CD14-positive monocyte (primary cell): ENCODE measurements around the gene MAPK4. TPM values are rescaled to one million over a fixed set of nuclear protein-coding genes. Genes with fewer than 3 reads are reported as not detected.

Experiments used
- DNase-seq, 3 donors: peaks; one replicate each; pipeline ENCODE4 v3.0.0-alpha.2; 2011 to 2022
- H2AFZ ChIP-seq: 2 replicates; pipeline ENCODE4 v1.6.0; 2012; ENCODE audit warnings: mild to moderate bottlenecking, low read depth, low read length, inconsistent platforms; ENCODE audit not compliant: insufficient read depth, poor library complexity, severe bottlenecking
- H3K27ac ChIP-seq, 2 donors: 1 replicate in 1 of 2; 2 replicates in 1 of 2; pipeline ENCODE4 v1.5.1; 2012 to 2013; ENCODE audit warnings: low read length in 2 of 2, control low read depth in 1 of 2, inconsistent platforms in 1 of 2, low read depth in 1 of 2, mild to moderate bottlenecking in 1 of 2
- H3K27me3 ChIP-seq, 2 donors: one replicate each; pipeline versions ENCODE4 v1.6.0 to v1.6.1; 2011 to 2013; ENCODE audit warnings: low read length in 2 of 2; ENCODE audit not compliant: control insufficient read depth in 2 of 2, insufficient read depth in 2 of 2
- H3K36me3 ChIP-seq, 2 donors: replicated peaks in 1 of 2; 1 replicate in 1 of 2; 2 replicates in 1 of 2; pipeline versions ENCODE4 v1.5.1 to v1.6.1; 2012 to 2013; ENCODE audit warnings: low read length in 2 of 2, control low read depth in 1 of 2, inconsistent platforms in 1 of 2, mild to moderate bottlenecking in 1 of 2; ENCODE audit not compliant: insufficient read depth in 2 of 2, control insufficient read depth in 1 of 2
- H3K4me1 ChIP-seq, 2 donors: 1 replicate in 1 of 2; 2 replicates in 1 of 2; pipeline versions ENCODE4 v1.5.1 to v1.6.1; 2012 to 2013; ENCODE audit warnings: low read length in 2 of 2, control low read depth in 1 of 2, inconsistent platforms in 1 of 2, mild to moderate bottlenecking in 1 of 2, moderate library complexity in 1 of 2; ENCODE audit not compliant: insufficient read depth in 2 of 2, control insufficient read depth in 1 of 2
- H3K4me2 ChIP-seq: replicated peaks from 2 replicates; pipeline ENCODE3; 2012; ENCODE audit warnings: low read length, moderate library complexity, mild to moderate bottlenecking; ENCODE audit not compliant: poor library complexity, severe bottlenecking; ENCODE audit errors: extremely low read depth
- H3K4me3 ChIP-seq, 3 experiments: fragments of 200-600 bp in 1 of 3; sonication (generic) in 1 of 3; replicated peaks in 1 of 3; 1 replicate in 2 of 3; 2 replicates in 1 of 3; pipeline ENCODE4 v1.5.1; 2011 to 2013; ENCODE audit warnings: low read length in 3 of 3, mild to moderate bottlenecking in 3 of 3, control low read depth in 2 of 3, low read depth in 2 of 3, inconsistent platforms in 1 of 3, moderate library complexity in 1 of 3
- H3K79me2 ChIP-seq: 2 replicates; pipeline ENCODE4 v1.6.0; 2012; ENCODE audit warnings: mild to moderate bottlenecking, control low read depth, inconsistent platforms, low read length, moderate library complexity; ENCODE audit not compliant: insufficient read depth
- H3K9ac ChIP-seq: 2 replicates; pipeline ENCODE4 v1.6.0; 2017; ENCODE audit warnings: low read length, mild to moderate bottlenecking; ENCODE audit not compliant: insufficient read depth, poor library complexity, severe bottlenecking
- H3K9me3 ChIP-seq, 2 donors: replicated peaks in 1 of 2; 1 replicate in 1 of 2; 2 replicates in 1 of 2; pipeline versions ENCODE4 v1.5.1 to v1.6.1; 2012 to 2013; ENCODE audit warnings: low read length in 2 of 2, control low read depth in 1 of 2; ENCODE audit not compliant: control insufficient read depth in 1 of 2, insufficient read depth in 1 of 2
- H4K20me1 ChIP-seq: 2 replicates; pipeline ENCODE4 v1.6.0; 2012; ENCODE audit warnings: mild to moderate bottlenecking, low read length, control low read depth, moderate library complexity; ENCODE audit not compliant: insufficient read depth
- H3K27ac Mint-ChIP-seq, 7 donors: one replicate each; pipeline ENCODE4 v1.8.0; 2020; ENCODE audit warnings: mild to moderate bottlenecking in 7 of 7, mixed read lengths in 7 of 7, moderate library complexity in 6 of 7, inconsistent platforms in 2 of 7
- H3K27me3 Mint-ChIP-seq, 3 donors: one replicate each; pipeline ENCODE4 v1.8.0; 2021 to 2022; ENCODE audit warnings: low read depth in 3 of 3, mild to moderate bottlenecking in 3 of 3, mixed read lengths in 3 of 3, moderate library complexity in 3 of 3, inconsistent platforms in 1 of 3
- H3K36me3 Mint-ChIP-seq, 2 donors: one replicate each; pipeline ENCODE4 v1.8.0; 2020; ENCODE audit warnings: mixed read lengths in 2 of 2, inconsistent platforms in 1 of 2, mild to moderate bottlenecking in 1 of 2
- H3K4me1 Mint-ChIP-seq: one replicate; pipeline ENCODE4 v1.8.0; 2020; ENCODE audit warnings: mild to moderate bottlenecking, mixed read lengths
- H3K4me3 Mint-ChIP-seq, 2 donors: one replicate each; pipeline ENCODE4 v1.8.0; 2020; ENCODE audit warnings: mild to moderate bottlenecking in 2 of 2, mixed read lengths in 2 of 2, moderate library complexity in 1 of 2
- H3K9me3 Mint-ChIP-seq, 7 donors: one replicate each; pipeline ENCODE4 v1.8.0; 2020 to 2022; ENCODE audit warnings: mixed read lengths in 7 of 7, mild to moderate bottlenecking in 6 of 7, moderate library complexity in 6 of 7, inconsistent platforms in 2 of 7
- WGBS: methylation state at CpG from one replicate; pipeline ENCODE4 v1.1.5; 2013; ENCODE audit warnings: missing lambda C conversion rate; ENCODE audit not compliant: insufficient coverage; 5-methylcytosine and 5-hydroxymethylcytosine counted together
- intact Hi-C, 2 donors: fragments of 100-400 bp; cut with micrococcal nuclease; formaldehyde crosslinking; loops; one replicate each; pipeline versions ENCODE4 v1.15.0 to v1.15.1; 2023
- polyA plus RNA-seq, 3 donors: library from polyadenylated mRNA; depleted of rRNA in 1 of 3; unstranded in 2 of 3; stranded (reverse) in 1 of 3; fragments of 300-500 nt in 2 of 3; fragments of >200 nt in 1 of 3; fragmentation: Illumina TruSeq in 2 of 3; gene quantifications; 1 replicate in 2 of 3; 2 replicates in 1 of 3; pipeline ENCODE4 v1.2.3, GENCODE V29; 2012 to 2021
- TF ChIP-seq, protein P1 (sequence below): fragments of 200-600 bp; IDR thresholded peaks from one replicate; pipeline ENCODE4 v1.8.0; 2022; ENCODE audit warnings: antibody characterized with exemption, mild to moderate bottlenecking

The MAPK4 gene
- polyA plus RNA-seq, 3 donors = not detected

DNA sequence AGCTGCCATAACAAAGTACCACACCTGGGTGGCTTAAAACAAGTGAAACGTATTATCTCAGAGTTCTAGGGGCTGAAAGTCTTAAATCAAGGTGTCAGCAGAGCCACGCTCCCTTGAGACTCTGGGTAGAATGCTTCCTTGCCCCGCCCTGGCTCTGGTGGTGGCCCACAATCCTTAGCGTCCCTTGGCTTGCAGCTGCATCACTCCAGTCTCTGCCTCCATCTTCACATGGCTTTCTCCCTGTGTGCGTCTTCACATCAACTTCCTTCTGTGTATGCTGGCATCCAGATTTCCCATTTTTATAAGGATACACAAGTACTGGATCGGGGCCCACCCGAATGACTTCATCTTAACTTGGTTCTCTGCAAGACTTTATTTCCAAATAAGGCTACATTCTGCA is 197.5 kb downstream of the MAPK4 start:
- Mint-ChIP-seq H3K27ac (no peak overlapping the region), H3K27me3 (peaks cover 5 to 12% (median 11%) of the 10 kb centered on the region in 3 donors), H3K36me3 (no peaks in the 10 kb centered on the region), H3K9me3 (peaks cover 2 to 8% (median 5%) of the 10 kb centered on the region in 7 donors), H3K4me1 (no peaks in the 10 kb centered on the region), H3K4me3 (no peak overlapping the region)
- H3K27me3 ChIP-seq = no peaks in the 10 kb centered on the region
- H3K9ac ChIP-seq = no peak overlapping the region
- no peak for DNase-seq
- no peak overlapping the region for H3K4me2 ChIP-seq
- H4K20me1 ChIP-seq = no peaks in the 10 kb centered on the region
- H3K9me3 ChIP-seq = no peaks in the 10 kb centered on the region
- H3K36me3 ChIP-seq = no peaks in the 10 kb centered on the region
- no peak overlapping the region for H3K27ac ChIP-seq
- H3K79me2 ChIP-seq = no peaks in the 10 kb centered on the region
- intact Hi-C loops = no loop called here
- TF ChIP-seq, protein P1, sequence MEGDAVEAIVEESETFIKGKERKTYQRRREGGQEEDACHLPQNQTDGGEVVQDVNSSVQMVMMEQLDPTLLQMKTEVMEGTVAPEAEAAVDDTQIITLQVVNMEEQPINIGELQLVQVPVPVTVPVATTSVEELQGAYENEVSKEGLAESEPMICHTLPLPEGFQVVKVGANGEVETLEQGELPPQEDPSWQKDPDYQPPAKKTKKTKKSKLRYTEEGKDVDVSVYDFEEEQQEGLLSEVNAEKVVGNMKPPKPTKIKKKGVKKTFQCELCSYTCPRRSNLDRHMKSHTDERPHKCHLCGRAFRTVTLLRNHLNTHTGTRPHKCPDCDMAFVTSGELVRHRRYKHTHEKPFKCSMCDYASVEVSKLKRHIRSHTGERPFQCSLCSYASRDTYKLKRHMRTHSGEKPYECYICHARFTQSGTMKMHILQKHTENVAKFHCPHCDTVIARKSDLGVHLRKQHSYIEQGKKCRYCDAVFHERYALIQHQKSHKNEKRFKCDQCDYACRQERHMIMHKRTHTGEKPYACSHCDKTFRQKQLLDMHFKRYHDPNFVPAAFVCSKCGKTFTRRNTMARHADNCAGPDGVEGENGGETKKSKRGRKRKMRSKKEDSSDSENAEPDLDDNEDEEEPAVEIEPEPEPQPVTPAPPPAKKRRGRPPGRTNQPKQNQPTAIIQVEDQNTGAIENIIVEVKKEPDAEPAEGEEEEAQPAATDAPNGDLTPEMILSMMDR = no peak
- no peak overlapping the region for H2AFZ ChIP-seq
- H3K4me1 ChIP-seq = no peaks in the 10 kb centered on the region
- 70% methylated on average over 4 of the region's 7 CpGs for WGBS
- H3K4me3 ChIP-seq = no peak overlapping the region

DNA sequence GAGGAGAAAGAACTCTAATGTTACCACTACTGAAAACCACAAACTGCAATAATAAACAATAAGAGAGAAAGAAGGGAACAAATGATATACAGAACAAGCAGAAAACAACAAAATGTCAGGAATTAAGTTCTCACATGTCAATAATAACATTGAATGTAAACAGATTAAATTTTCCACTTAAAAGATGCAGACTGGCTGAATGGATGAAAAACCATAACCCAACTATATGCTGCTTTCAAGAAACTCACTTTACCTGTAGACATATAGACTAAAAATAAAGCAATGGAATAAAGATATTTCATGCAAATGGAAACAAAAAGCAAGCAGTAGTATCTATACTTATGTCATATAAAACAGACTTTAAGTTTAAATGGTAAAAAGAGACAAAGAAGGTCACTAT is 209.6 kb downstream of the MAPK4 start:
- Histone ChIP-seq H3K9me3 (peaks cover 29 to 33% of the 10 kb centered on the region in 2 donors), H3K36me3 (no peaks in the 10 kb centered on the region), H3K27me3 (no peaks in the 10 kb centered on the region), H3K79me2 (no peaks in the 10 kb centered on the region), H4K20me1 (no peaks in the 10 kb centered on the region), H3K27ac (no peak overlapping the region), H2AFZ (no peak overlapping the region), H3K4me3 (no peak overlapping the region), H3K4me1 (no peaks in the 10 kb centered on the region), H3K9ac (no peak overlapping the region), H3K4me2 (no peak overlapping the region)
- Mint-ChIP-seq H3K4me3 (no peak overlapping the region), H3K27ac (no peak overlapping the region), H3K27me3 (peaks cover 0 to 14% (median 4%) of the 10 kb centered on the region in 3 donors), H3K9me3 (peaks cover 26 to 47% (median 31%) of the 10 kb centered on the region in 7 donors), H3K4me1 (no peaks in the 10 kb centered on the region), H3K36me3 (no peaks in the 10 kb centered on the region)
- no peak for DNase-seq
- TF ChIP-seq, protein P1 = no peak
- intact Hi-C loops = no loop called here
